CD4-positive, alpha-beta T cell treated with Interleukin-10 for 1 hour (primary cell): ENCODE measurements around the gene MROH2B.

Experiments used
- DNase-seq: peaks from one replicate; pipeline ENCODE4 v3.0.0-alpha.2; 2020

MROH2B gene

GRCh38 chr5:41012318-41012717, 58.8 kb downstream of the MROH2B start:
- no peak for DNase-seq

GRCh38 chr5:41010572-41010971, 60.6 kb downstream of the MROH2B start:
- DNase-seq, result no peak

GRCh38 chr5:41009232-41009631, 61.9 kb downstream of the MROH2B start:
- no peak for DNase-seq

GRCh38 chr5:41004931-41005330, 66.2 kb downstream of the MROH2B start:
- DNase-seq, result no peak

- no peak for DNase-seq
These were observed 67.3 kb downstream of the MROH2B start for GRCh38 chr5:41003670-41004376.

GRCh38 chr5:40999966-41000365, 71.2 kb downstream of the MROH2B start:
- no peak for DNase-seq

- DNase-seq, result no peak
These were observed 72.0 kb downstream of the MROH2B start for GRCh38 chr5:40999142-40999541.

- DNase-seq, result no peak
These were observed 75.1 kb downstream of the MROH2B start for GRCh38 chr5:40995801-40996586.

- DNase-seq, result no peak
These were observed 79.1 kb downstream of the MROH2B start for GRCh38 chr5:40991981-40992559.

- no peak for DNase-seq
These were observed 79.8 kb downstream of the MROH2B start for GRCh38 chr5:40991168-40991980.

GRCh38 chr5:40988746-40989510, 82.2 kb downstream of the MROH2B start:
- no peak for DNase-seq

GRCh38 chr5:40987349-40987748, 83.8 kb downstream of the MROH2B start:
- no peak for DNase-seq

- no peak for DNase-seq
These were observed 84.5 kb downstream of the MROH2B start for GRCh38 chr5:40986666-40987065.

- no peak for DNase-seq
These were observed 85.6 kb downstream of the MROH2B start for GRCh38 chr5:40985501-40985900.

- no peak for DNase-seq
These were observed 86.3 kb downstream of the MROH2B start for GRCh38 chr5:40984884-40985283.

GRCh38 chr5:40983781-40984180, 87.4 kb downstream of the MROH2B start:
- no peak for DNase-seq

GRCh38 chr5:40981420-40981819, 89.7 kb downstream of the MROH2B start:
- no peak for DNase-seq

- DNase-seq, result no peak
These were observed 94.3 kb downstream of the MROH2B start for GRCh38 chr5:40976836-40977235.

- DNase-seq, result no peak
These were observed 95.1 kb downstream of the MROH2B start for GRCh38 chr5:40976041-40976440.

GRCh38 chr5:40973364-40974004, 97.7 kb downstream of the MROH2B start:
- DNase-seq, result no peak

- no peak for DNase-seq
These were observed 98.7 kb downstream of the MROH2B start for GRCh38 chr5:40972434-40972833.
